ENCODE measurements around the gene PSMA6.
"Not testable (repeated sequence)": the region's sequence is repeated elsewhere in the genome, so short reads cannot be mapped to it uniquely, and the experiment has no call there.

The PSMA6 gene

DNA sequence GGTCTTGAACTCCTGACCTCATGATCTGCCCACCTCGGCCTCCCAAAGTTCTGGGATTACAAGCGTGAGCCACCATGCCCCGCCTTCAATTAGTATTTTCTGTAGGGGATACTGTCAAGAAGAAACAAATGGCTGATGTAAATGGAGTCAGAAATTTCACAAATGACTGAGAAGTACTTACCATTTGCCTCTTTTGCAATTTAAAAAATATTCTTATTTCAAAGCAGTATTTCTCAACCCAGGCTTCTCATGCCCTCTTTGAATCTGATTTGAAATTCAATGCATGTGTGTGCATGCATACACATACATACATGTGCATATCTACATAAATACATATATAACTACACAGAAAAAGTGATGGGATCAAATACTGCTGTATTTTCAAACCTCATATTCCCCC, 4.4 kb downstream of the PSMA6 start:
- H3K4me3 Mint-ChIP-seq, result peak overlapping the region; percentile 98
- peaks cover 44% of the 10 kb centered on the region for H3K4me1 Mint-ChIP-seq
- no peaks in the 10 kb centered on the region for H3K9me3 Mint-ChIP-seq
- no peak for ATAC-seq
- H3K36me3 Mint-ChIP-seq, result peaks cover 76% of the 10 kb centered on the region
- H3K27ac Mint-ChIP-seq, result no peak overlapping the region
- DNase-seq (ENCODE audit: low spot score in 2 of 2), result no peak

DNA sequence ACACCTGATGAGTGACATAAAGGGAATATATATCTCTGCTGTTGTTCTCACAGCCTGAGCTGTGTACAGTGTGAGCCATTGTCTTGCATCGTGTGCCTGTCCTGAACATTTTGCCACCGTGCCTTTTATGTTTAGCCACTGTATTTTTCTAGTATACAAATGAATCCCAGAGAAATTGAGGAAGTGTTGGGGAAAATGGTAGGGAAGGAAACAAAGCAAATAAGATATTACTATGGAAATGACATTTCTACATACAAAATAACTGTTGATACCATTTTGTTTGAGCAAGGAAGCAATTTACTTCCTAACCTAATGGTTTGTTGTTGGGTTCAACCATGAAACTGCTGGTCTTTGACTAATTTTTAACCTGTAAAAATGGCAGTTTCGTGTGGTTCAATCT, 5.5 kb downstream of the PSMA6 start:
- Mint-ChIP-seq H3K4me1 (peaks cover 56% of the 10 kb centered on the region), H3K9me3 (no peaks in the 10 kb centered on the region), H3K36me3 (peaks cover 78% of the 10 kb centered on the region), H3K4me3 (no peak overlapping the region), H3K27ac (no peak overlapping the region)
- DNase-seq (ENCODE audit: low spot score in 2 of 2) (no peak), ATAC-seq (no peak)

DNA sequence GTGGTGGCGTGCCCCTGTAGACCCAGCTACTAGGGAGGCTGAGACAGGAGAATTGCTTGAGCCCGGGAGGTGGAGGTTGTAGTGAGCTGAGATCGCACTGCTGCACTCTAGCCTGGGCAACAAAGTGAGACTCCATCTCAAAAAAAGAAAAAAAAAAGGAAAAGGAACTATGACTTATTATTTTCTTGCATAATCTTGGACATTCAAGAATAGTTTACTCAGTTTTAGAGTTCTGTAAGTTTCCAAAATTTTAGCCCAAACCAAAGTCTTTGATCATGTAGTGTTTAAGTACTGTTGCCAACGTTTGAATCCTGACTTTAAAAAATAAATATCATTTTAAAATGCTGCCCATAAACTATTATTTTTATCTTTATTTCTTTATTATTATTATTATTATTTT, 6.2 kb downstream of the PSMA6 start:
- Mint-ChIP-seq H3K27ac (no peak overlapping the region), H3K4me3 (no peak overlapping the region), H3K36me3 (peaks cover 78% of the 10 kb centered on the region), H3K4me1 (peaks cover 62% of the 10 kb centered on the region), H3K9me3 (no peaks in the 10 kb centered on the region)
- no peak for DNase-seq (ENCODE audit: low spot score in 2 of 2)
- no peak for ATAC-seq

DNA sequence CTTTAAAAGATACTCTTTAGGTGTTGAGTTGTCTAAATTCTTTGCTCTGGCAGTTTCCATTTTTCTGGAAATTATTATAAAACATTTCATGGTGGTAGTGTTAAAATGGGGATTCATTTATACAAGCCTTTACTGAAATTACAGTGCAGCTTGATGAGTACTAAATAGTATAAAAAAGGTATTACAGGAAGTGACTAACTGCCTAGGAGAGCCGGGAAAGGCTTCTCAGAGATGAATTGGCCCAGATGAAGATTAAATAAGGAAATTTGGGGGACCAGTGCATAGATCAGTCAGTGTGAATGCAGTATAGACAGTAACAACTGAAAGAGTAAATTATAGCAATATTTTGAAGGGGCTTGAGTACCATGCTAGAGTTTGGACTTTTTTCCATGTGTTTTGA, 7.5 kb downstream of the PSMA6 start:
- H3K4me3 Mint-ChIP-seq, result peak overlapping the region; percentile 26
- DNase-seq (ENCODE audit: low spot score in 2 of 2) (no peak), ATAC-seq (no peak)
- no peaks in the 10 kb centered on the region for H3K9me3 Mint-ChIP-seq
- peak overlapping the region; percentile 27 for H3K27ac Mint-ChIP-seq
- H3K36me3 Mint-ChIP-seq, result peaks cover 73% of the 10 kb centered on the region
- peaks cover 66% of the 10 kb centered on the region for H3K4me1 Mint-ChIP-seq

DNA sequence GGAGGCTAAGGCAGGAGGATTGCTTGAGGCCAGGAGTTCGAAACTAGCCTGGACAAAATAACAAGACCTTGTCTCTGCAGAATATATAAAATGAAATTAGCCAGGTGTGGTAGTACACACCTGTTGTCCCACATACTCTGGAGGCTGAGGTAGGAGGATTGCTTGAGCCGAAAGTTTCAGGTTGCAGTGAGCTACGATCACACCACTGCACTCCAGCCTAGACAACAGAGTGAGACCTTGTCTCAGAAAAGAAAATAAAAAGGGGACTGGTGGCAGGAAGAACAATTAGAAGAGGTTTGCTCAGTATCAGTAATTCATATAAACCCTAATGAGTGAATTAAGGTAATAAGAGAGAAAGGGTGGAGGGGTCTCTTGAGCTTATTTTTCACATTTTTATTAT, 8.0 kb downstream of the PSMA6 start:
- peaks cover 75% of the 10 kb centered on the region for H3K36me3 Mint-ChIP-seq
- peak overlapping the region; percentile 27 for H3K27ac Mint-ChIP-seq
- no peaks in the 10 kb centered on the region for H3K9me3 Mint-ChIP-seq
- ATAC-seq, result no peak
- peaks cover 66% of the 10 kb centered on the region for H3K4me1 Mint-ChIP-seq
- peak overlapping the region; percentile 26 for H3K4me3 Mint-ChIP-seq
- DNase-seq (ENCODE audit: low spot score in 2 of 2), result no peak

DNA sequence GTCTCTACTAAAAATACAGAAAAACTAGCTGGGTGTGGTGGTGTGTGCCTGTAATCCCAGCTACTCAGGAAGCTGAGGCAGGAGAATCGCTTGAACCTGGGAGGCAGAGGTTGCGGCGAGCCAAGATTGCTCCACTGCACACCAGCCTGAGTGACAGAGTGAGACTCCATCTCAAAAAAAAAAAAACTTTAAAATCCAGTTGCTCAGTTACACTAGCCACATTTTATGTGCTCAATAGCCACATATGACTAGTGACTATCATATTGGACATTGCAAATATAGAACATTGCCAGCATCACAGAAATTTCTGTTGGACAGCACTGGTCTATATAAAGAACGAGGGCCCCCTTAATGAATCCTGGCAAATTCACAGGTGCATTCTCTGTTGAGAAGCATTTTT, 9.2 kb downstream of the PSMA6 start:
- H3K9me3 Mint-ChIP-seq; DNase-seq (ENCODE audit: low spot score in 2 of 2): not testable (repeated sequence)
- Mint-ChIP-seq H3K36me3 (peaks cover 76% of the 10 kb centered on the region), H3K4me1 (peaks cover 56% of the 10 kb centered on the region), H3K4me3 (peak overlapping the region; percentile 26), H3K27ac (peak overlapping the region; percentile 27)
- peak; percentile 76 for ATAC-seq

DNA sequence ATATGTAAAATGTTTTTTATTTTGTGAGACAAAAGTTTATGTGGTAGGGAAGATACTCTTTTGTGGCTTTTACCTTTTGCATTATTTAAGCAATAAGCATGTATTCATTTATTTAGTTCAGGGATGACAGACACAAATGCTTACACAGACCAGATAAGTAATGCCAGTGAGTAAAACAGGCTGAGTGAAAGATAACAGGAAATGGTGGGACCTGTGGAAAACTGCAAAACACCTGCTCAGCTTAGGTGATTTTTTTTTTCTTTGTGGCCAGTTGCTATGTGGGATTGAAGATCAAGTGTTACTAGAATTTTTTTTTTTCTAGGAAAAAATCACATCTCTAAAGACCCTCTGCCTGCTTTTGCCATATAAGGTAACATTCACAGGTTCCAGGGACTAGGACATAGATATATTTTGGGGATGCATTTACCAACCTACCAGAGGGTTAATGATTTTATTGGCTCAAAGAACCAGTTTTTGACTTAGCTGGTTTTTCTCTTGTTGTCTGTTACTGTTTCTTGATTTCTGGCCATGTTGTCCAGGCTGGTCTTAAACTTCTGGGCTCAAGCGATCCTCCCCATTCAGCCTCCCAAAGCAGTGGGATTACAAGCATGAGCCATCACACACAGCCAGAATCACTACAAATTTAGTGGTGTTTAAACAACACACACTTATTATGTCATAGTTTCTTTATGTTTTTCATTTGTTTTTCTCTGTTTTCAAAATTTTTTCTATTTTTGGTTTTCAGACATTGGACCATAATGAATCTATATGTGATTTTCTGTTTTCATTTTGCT, 9.8 kb downstream of the PSMA6 start:
- H3K4me1 Mint-ChIP-seq, result peaks cover 53% of the 10 kb centered on the region
- ATAC-seq (peak; percentile 88), DNase-seq (ENCODE audit: low spot score in 2 of 2) (no peak)
- peak overlapping the region; percentile 66 for H3K27ac Mint-ChIP-seq
- no peaks in the 10 kb centered on the region for H3K9me3 Mint-ChIP-seq
- peak overlapping the region; percentile 30 for H3K4me3 Mint-ChIP-seq
- peaks cover 76% of the 10 kb centered on the region for H3K36me3 Mint-ChIP-seq

DNA sequence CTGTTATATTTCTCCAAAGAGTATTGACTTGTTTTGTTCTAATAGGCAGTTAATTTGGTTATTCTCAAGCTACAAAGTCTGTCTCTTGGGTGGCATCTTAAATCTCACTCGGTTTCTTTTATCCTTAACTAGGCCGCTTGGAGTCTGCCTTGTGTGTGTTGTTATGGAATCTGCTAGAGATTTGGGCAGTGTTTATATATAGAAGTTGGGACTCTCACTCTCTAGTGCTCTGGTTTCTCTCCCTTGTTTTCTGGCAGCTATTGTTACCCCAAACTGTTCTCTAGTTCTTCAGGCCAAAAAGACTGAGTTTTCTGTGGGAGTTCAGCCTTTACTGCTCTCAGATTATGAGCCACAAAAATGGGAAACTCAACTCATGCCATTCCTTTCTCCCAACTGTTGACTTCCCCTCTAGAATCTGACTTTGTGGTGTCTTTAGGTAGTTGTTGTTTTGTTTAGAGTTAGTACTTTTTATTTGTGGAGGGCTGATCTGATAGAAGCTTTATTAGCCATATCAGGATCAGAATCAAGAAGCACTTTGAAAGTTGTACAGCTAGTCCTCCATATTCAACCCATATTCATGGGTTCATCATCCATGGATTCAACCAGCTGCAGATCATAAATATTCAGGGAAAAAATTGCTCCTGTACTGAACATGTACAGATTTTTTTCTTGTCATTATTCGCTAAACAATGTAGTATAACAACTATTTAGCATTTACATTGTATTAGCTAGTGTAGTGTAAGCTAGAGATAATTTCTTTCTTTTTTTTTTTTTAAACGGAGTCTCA, 11.2 kb downstream of the PSMA6 start:
- ATAC-seq, result no peak
- Mint-ChIP-seq H3K4me3 (peak overlapping the region; percentile 30), H3K36me3 (peaks cover 81% of the 10 kb centered on the region), H3K9me3 (no peaks in the 10 kb centered on the region), H3K4me1 (peaks cover 44% of the 10 kb centered on the region), H3K27ac (peak overlapping the region; percentile 66)
- DNase-seq (ENCODE audit: low spot score in 2 of 2), result no peak

DNA sequence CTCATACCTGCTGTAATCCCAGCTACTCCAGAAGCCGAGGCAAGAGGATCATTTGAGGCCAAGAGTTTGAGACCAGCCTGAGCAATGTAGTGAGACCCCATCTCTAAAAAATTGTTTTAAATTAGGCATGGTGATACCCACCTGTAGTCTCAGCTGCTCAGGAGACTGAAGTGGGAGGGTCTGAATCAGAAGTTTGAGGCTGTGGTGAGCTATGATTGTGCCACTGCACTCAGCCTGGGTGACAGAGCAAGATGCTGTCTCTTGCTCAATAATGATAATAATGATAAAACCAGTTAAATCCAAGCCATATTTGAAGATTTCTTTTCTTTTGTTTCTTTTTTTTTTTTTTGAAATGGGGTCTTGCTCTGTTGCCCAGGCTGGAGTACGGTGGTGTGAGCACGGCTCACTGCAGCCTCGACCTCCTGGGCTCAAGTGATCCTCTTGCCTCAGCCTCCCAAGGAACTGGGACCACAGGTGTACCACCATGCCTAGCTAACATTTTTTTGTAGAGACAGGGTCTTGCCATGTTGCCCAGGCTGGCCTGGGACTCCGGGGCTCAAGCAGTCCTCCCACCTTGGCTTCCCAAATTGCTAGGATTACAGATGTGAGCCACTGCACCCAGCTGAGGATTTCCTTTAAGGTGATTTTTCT, 12.8 kb downstream of the PSMA6 start:
- Mint-ChIP-seq H3K4me3 (no peak overlapping the region), H3K27ac (no peak overlapping the region), H3K36me3 (peaks cover 90% of the 10 kb centered on the region), H3K4me1 (peaks cover 38% of the 10 kb centered on the region), H3K9me3 (no peaks in the 10 kb centered on the region)
- ATAC-seq, result peak; percentile 69
- no peak for DNase-seq (ENCODE audit: low spot score in 2 of 2)

DNA sequence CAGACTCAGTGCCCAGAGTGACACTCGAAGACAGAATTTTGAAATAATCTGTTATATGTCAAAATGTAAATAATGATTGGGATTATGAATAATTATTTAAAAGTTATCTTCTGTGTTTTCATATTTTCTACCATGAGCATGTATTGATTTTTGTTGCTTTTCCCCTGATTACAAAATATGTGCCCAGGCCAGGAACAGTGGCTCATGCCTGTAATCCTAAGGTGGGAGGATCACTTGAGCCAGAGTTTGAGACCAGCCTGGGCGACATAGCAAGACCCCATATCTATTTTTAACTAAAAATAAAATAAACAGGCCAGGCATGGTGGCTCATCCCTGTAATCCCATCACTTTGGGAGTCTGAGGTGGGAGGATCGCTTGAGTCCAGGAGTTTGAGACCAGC, 13.5 kb downstream of the PSMA6 start:
- DNase-seq (ENCODE audit: low spot score in 2 of 2) (no peak), ATAC-seq (no peak)
- Mint-ChIP-seq H3K4me3 (no peak overlapping the region), H3K9me3 (no peaks in the 10 kb centered on the region), H3K36me3 (peaks cover 94% of the 10 kb centered on the region), H3K27ac (no peak overlapping the region), H3K4me1 (peaks cover 31% of the 10 kb centered on the region)

DNA sequence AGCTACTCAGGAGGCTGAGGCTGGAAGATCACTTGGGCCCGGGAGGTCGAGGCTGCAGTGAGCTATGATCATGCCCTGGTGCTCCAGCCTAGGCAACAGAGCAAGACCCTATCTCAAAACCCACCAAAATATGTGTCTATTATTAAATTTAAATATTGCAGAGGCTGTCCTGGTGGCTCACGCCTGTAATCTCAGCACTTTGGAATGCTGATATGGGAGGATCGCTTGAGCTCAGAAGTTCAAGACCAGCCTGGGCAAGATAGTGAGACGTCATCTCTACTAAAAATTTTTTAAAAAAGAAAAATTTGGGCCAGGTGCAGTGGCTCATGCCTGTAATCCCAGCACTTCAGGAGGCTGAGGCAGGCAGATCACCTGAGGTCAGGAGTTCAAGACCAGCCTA, 13.9 kb downstream of the PSMA6 start:
- H3K4me3 Mint-ChIP-seq, result no peak overlapping the region
- peaks cover 94% of the 10 kb centered on the region for H3K36me3 Mint-ChIP-seq
- H3K27ac Mint-ChIP-seq, result no peak overlapping the region
- no peak for ATAC-seq
- H3K9me3 Mint-ChIP-seq, result no peaks in the 10 kb centered on the region
- H3K4me1 Mint-ChIP-seq, result peaks cover 26% of the 10 kb centered on the region
- DNase-seq (ENCODE audit: low spot score in 2 of 2), result no peak

DNA sequence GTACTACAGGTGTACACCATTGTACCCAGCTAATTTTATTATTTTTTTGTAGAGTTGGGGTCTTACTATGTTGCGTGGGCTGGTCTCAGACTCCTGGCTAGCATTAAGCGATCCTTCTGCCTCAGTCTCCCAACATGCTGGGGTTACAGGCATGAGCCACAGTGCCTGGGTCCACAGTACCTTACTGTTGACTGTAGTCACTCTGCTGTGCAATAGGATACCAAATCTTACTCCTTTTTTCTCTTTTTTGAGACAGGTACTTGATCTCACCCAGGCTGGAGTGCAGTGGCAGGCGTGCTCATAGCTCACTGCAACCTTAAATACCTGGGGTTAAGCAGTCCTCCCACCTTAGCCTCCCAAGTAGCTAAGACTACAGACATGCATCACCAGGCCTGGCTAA, 25.6 kb downstream of the PSMA6 start:
- H3K27ac Mint-ChIP-seq, result peak overlapping the region; percentile 60
- H3K4me3 Mint-ChIP-seq, result no peak overlapping the region

DNA sequence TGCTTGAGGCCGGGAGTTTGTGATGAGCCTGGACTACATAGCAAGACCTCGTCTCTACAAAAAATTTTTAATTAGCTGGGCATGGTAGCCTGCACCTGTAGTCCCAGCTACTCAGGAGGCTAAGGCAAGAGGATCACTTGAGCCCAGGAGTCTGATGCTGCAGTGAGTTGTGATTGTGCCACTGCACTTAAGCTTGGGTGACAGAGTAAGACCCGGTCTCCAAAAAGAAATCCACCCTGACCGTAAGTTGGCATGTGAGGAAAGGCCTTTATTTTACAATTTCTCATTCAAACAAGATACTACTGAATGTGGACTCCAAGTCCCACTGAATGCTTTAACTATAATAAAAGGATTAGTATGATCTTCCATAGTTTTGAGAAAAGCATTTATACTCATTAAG, 27.3 kb downstream of the PSMA6 start:
- Mint-ChIP-seq H3K36me3 (peaks cover 55% of the 10 kb centered on the region), H3K9me3 (no peaks in the 10 kb centered on the region), H3K4me1 (peaks cover 8% of the 10 kb centered on the region), H3K27ac (no peak overlapping the region), H3K4me3 (no peak overlapping the region)
- ATAC-seq (no peak), DNase-seq (ENCODE audit: low spot score in 2 of 2) (no peak)

More for the DNA sequence above, 25.6 kb downstream of the PSMA6 start:
- Mint-ChIP-seq H3K9me3 (no peaks in the 10 kb centered on the region), H3K36me3 (peaks cover 72% of the 10 kb centered on the region), H3K4me1 (peaks cover 11% of the 10 kb centered on the region)
- no peak for ATAC-seq
- no peak for DNase-seq (ENCODE audit: low spot score in 2 of 2)

DNA sequence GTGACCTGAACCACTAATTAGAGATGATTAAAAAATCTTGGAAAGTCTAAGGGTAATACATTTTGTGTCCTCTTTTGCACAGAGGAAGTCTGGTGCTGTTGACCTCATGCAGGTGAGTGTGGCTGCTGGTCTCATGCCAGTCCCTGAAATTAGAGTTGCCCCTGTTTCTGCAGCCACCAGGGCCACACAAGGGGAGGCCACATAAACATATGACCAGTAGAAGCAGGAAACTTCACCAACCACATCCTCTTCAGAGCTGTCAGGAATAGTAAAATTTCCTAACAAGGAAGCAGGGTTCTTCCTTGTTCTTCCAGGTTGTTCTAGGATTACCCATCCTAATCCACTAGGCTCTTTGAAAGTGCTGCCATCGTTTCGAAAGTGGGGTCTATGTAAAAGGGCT, 28.3 kb downstream of the PSMA6 start:
- DNase-seq (ENCODE audit: low spot score in 2 of 2) (no peak), ATAC-seq (no peak)
- Mint-ChIP-seq H3K4me1 (no peaks in the 10 kb centered on the region), H3K36me3 (peaks cover 45% of the 10 kb centered on the region), H3K27ac (no peak overlapping the region), H3K9me3 (no peaks in the 10 kb centered on the region), H3K4me3 (no peak overlapping the region)

DNA sequence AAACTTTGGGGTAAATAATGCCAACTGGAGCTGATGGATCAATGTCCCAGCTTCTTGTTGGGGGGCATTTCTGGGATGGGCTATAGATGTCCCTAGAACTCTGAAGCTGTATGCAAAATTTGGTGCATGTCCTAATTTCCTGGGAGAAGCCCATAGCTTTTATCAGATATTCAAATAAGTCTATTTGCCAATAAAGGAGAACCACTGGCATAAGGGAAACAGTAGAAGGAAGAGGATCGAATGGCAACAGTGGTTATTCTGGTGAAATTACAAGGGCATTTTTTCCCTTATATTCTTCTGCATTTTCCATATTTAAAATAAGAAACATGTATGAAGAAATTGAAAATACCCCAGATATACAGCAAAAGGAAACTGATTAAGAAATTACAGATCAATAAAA, 34.2 kb downstream of the PSMA6 start:
- H3K4me1 Mint-ChIP-seq, result no peaks in the 10 kb centered on the region
- ATAC-seq, result no peak
- no peak overlapping the region for H3K27ac Mint-ChIP-seq

More for the DNA sequence above, 34.2 kb downstream of the PSMA6 start:
- no peak for DNase-seq (ENCODE audit: low spot score in 2 of 2)
- Mint-ChIP-seq H3K9me3 (no peaks in the 10 kb centered on the region), H3K36me3 (no peaks in the 10 kb centered on the region), H3K4me3 (no peak overlapping the region)

Data from stimulated activated effector memory CD8-positive, alpha-beta T cell treated with anti-CD3 and anti-CD28 coated beads, Interleukin-12 subunit alpha, Interleukin-12 subunit beta, amount 100 ng/mL, for 72 hours (primary cell).